Measurements from ENCODE around the gene SLC2A3. TPM values are rescaled to one million over a fixed set of nuclear protein-coding genes. Genes with fewer than 3 reads are reported as not detected.
"Not testable (repeated sequence)": the region's sequence is repeated elsewhere in the genome, so short reads cannot be mapped to it uniquely, and the experiment has no call there.

Gene SLC2A3
- total RNA-seq, 1 donor = 888 TPM

GRCh38 chr12:7907009-7907408 lies 29.0 kb downstream of the SLC2A3 start:
- H3K4me3 ChIP-seq (ENCODE audit: low read length) = no peak overlapping the region
- H3K27me3 ChIP-seq (ENCODE audit: insufficient read depth, low read length) = no peaks in the 10 kb centered on the region
- no peaks in the 10 kb centered on the region for H3K9me3 ChIP-seq (ENCODE audit: low read depth, low read length)
- no peaks in the 10 kb centered on the region for H3K4me1 ChIP-seq (ENCODE audit: insufficient read depth, low read length)

DNA sequence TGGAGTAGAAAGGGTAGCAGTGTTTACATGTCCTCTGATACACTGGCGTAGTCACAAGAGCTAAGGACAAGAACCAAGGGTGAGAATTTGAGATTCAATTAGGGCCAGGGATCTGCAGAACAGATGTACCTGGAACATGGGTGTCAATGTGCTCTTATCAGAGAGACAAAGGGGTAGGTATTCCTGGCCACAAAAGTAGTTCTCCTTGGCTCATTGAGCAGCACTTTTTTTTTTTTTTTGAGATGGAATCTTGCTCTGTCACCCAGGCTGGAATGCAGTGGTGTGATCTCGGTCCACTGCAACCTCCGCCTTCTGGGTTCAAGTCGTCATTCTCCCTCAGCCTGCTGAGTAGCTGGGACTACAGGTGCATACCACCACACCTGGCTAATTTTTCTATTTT lies 29.7 kb downstream of the SLC2A3 start:
- not testable (repeated sequence) for H3K27me3 ChIP-seq (ENCODE audit: insufficient read depth, low read length); H3K4me3 ChIP-seq (ENCODE audit: low read length); H3K4me1 ChIP-seq (ENCODE audit: insufficient read depth, low read length); H3K9me3 ChIP-seq (ENCODE audit: low read depth, low read length)

GRCh38 chr12:7905600-7906125 lies 30.3 kb downstream of the SLC2A3 start:
- not testable (repeated sequence) for H3K4me3 ChIP-seq (ENCODE audit: low read length); H3K4me1 ChIP-seq (ENCODE audit: insufficient read depth, low read length); H3K27me3 ChIP-seq (ENCODE audit: insufficient read depth, low read length); H3K9me3 ChIP-seq (ENCODE audit: low read depth, low read length)

DNA sequence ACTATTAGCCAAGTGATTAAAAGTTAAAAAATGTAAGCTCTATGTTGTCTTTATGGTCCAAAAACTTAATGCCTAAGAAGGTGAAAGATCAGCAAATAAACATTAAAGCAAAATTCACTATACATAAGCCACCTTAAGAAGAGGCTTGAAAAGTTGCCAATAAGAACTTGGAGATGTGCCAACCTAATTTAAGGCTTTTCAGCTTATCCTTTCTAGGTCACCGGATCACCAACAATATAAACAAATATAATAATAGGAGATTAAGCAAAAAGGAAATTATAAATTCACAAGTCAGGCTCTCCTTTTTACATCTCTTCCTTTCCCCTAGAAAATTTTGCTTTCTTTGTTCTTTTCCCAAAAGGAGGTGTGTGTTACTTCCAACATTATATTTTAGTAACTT lies 30.9 kb downstream of the SLC2A3 start:
- H3K9me3 ChIP-seq (ENCODE audit: low read depth, low read length) = no peaks in the 10 kb centered on the region
- H3K4me1 ChIP-seq (ENCODE audit: insufficient read depth, low read length) = no peaks in the 10 kb centered on the region
- H3K27me3 ChIP-seq (ENCODE audit: insufficient read depth, low read length) = no peaks in the 10 kb centered on the region
- no peak overlapping the region for H3K4me3 ChIP-seq (ENCODE audit: low read length)

DNA sequence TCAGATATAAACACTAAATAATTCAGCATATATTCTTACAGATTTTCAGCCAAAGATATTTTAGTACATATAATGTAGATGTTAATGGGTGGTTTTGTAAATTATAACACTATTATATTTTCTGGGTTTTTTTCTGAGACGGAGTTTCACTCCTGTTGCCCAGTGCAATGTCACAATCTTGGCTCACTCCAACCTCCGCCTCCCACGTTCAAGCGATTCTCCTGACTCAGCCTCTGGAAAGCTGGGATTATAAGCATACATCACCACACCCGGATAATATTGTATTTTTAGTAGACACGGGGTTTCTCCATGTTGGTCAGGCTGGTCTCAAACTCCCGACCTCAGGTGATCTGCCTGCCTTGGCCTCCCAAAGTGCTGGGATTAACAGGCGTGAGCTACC lies 33.6 kb downstream of the SLC2A3 start:
- not testable (repeated sequence) for H3K4me3 ChIP-seq (ENCODE audit: low read length); H3K4me1 ChIP-seq (ENCODE audit: insufficient read depth, low read length); H3K9me3 ChIP-seq (ENCODE audit: low read depth, low read length); H3K27me3 ChIP-seq (ENCODE audit: insufficient read depth, low read length)

DNA sequence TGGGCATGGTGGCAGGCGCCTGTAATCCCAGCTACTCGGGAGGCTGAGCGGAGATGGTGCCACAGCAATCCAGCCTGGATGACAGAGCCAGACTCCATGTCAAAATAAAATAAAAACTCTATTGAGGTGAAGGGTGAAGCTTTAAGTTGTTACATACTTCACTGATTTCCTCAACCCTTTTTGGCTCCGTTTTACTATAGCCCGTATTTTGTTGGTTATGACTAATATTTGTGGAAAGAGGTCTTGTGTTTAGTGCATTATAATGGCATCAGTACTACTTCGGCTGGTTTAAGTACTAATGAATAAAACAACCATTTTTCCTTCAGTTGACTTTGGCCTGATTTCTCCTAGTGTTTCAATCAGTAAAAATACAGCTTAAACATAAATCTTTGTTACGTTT lies 36.2 kb downstream of the SLC2A3 start:
- Histone ChIP-seq H3K27me3 (ENCODE audit: insufficient read depth, low read length) (no peaks in the 10 kb centered on the region), H3K4me3 (ENCODE audit: low read length) (no peak overlapping the region), H3K9me3 (ENCODE audit: low read depth, low read length) (no peaks in the 10 kb centered on the region), H3K4me1 (ENCODE audit: insufficient read depth, low read length) (no peaks in the 10 kb centered on the region)

- not testable (repeated sequence) for H3K9me3 ChIP-seq (ENCODE audit: low read depth, low read length); H3K27me3 ChIP-seq (ENCODE audit: insufficient read depth, low read length); H3K4me3 ChIP-seq (ENCODE audit: low read length); H3K4me1 ChIP-seq (ENCODE audit: insufficient read depth, low read length)
Measured at GRCh38 chr12:7896726-7897125, 39.3 kb downstream of the SLC2A3 start.

DNA sequence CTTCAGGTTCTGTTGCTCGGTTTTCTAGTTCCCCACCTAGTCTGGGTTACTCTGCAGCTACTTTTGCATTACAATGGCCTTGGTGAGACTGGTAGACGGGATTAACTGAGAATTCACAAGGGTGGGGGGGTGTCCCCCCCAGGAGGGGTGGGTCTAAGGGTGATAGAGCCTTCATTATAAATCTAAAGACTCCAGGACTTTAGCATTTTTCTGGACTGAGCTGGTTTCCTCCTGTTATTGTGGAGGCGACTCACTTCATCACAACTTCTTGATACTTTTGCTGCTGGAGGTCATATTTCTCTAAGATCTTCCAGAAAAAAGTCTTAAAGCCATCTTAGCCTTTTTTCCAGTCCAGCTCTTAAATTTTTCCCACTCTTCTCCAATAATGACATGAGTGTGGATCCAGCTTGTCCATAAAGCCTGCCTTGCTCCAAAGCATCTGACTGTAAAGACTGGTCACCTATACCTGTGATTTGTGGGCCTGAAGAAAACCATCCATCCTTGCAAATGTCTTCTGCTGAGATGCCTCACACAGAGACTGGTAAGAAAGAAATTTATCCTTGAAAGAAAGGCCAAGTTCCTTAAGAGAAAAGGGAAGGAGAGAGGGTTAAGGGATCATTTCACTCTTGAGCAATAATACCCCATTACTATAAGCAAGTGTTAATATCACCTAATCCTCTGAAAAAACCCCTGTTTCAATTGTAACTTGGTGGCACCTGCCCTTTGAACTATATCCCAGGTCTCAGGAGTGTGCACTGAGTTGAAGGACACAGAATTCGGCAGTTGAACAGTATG lies 43.6 kb downstream of the SLC2A3 start:
- no peaks in the 10 kb centered on the region for H3K9me3 ChIP-seq (ENCODE audit: low read depth, low read length)
- no peaks in the 10 kb centered on the region for H3K27me3 ChIP-seq (ENCODE audit: insufficient read depth, low read length)
- H3K4me3 ChIP-seq (ENCODE audit: low read length) = no peak overlapping the region
- H3K4me1 ChIP-seq (ENCODE audit: insufficient read depth, low read length) = peaks cover 22% of the 10 kb centered on the region

GRCh38 chr12:7884689-7885088 lies 51.3 kb downstream of the SLC2A3 start:
- Histone ChIP-seq H3K27me3 (ENCODE audit: insufficient read depth, low read length) (no peaks in the 10 kb centered on the region), H3K4me3 (ENCODE audit: low read length) (no peak overlapping the region), H3K4me1 (ENCODE audit: insufficient read depth, low read length) (peaks cover 10% of the 10 kb centered on the region), H3K9me3 (ENCODE audit: low read depth, low read length) (no peaks in the 10 kb centered on the region)

- H3K27me3 ChIP-seq (ENCODE audit: insufficient read depth, low read length); H3K4me3 ChIP-seq (ENCODE audit: low read length); H3K9me3 ChIP-seq (ENCODE audit: low read depth, low read length); H3K4me1 ChIP-seq (ENCODE audit: insufficient read depth, low read length): not testable (repeated sequence)
Measured at GRCh38 chr12:7881736-7882120, 54.3 kb downstream of the SLC2A3 start.

- H3K27me3 ChIP-seq (ENCODE audit: insufficient read depth, low read length); H3K4me1 ChIP-seq (ENCODE audit: insufficient read depth, low read length); H3K9me3 ChIP-seq (ENCODE audit: low read depth, low read length); H3K4me3 ChIP-seq (ENCODE audit: low read length): not testable (repeated sequence)
Measured at GRCh38 chr12:7880952-7881735, 54.8 kb downstream of the SLC2A3 start.

GRCh38 chr12:7879246-7879645 lies 56.7 kb downstream of the SLC2A3 start:
- H3K27me3 ChIP-seq (ENCODE audit: insufficient read depth, low read length) = peaks cover under 1% of the 10 kb centered on the region
- no peaks in the 10 kb centered on the region for H3K9me3 ChIP-seq (ENCODE audit: low read depth, low read length)
- H3K4me3 ChIP-seq (ENCODE audit: low read length) = no peak overlapping the region
- H3K4me1 ChIP-seq (ENCODE audit: insufficient read depth, low read length) = no peaks in the 10 kb centered on the region

DNA sequence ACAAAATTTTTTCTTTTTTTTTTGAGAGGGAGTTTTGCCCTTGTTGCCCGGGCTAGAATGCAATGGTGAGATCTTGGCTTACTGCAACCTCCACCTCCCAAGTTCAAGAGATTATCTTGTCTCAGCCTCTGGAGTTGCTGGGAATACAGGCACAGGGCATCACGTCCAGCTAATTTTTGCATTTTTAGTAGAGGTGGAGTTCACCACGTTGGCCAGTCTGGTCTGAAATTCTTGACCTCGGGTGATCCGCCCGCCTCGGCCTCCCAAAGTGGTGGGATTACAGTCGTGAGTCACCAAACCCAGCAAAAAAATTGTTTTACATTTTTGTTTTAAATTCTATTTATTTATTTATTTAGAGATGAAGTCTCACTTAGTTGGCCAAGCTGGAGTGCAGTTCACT lies 58.6 kb downstream of the SLC2A3 start:
- Histone ChIP-seq H3K4me1 (ENCODE audit: insufficient read depth, low read length) (peaks cover 7% of the 10 kb centered on the region), H3K27me3 (ENCODE audit: insufficient read depth, low read length) (peaks cover 18% of the 10 kb centered on the region), H3K4me3 (ENCODE audit: low read length) (no peak overlapping the region), H3K9me3 (ENCODE audit: low read depth, low read length) (no peaks in the 10 kb centered on the region)

DNA sequence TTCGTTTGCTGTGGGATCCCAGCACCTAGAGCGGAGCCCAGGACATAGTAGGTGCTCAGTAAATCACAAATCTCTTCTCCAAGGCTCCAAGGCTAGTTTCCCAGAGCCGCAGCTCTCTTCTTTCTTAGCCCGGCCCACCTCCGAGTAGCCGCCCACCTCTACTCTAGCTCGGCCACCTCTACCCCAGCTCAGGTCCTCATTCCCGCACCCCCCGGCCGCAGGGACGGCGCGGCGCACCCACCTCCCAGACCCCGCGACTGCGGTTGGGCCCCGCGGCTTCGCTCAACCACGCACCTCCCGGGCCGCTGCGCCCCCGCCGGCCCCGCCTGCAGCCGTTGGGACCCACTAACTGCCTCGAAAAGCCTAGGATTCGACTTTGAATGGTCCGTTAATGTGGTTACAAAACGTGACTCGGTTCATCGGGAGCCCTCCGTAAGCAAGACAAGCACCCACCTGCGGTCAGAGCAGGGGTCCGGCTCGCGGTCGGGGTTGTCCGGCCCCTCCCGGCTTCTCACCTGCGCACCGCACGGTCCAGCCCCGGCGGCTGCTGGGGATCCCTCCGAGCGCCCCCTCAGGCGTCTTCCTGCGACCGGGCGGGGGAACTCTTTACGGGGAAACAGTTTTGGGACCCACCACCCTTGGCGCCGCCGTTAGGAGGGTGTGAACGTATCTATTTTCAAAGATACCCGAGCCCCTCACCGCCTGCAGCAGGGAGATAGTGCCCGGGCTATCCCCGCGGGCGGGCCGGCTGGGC lies 63.2 kb downstream of the SLC2A3 start, which contains the start of gene SLC2A14:
Gene SLC2A14 (minus strand): TSS at position 350 of the 754 bp plus-strand sequence. CDS start 3,035 bp downstream, outside the sequence.
- H3K4me3 ChIP-seq (ENCODE audit: low read length) = no peak within 1 kb of the TSS
- peaks cover 27% of the 10 kb centered on the region for H3K27me3 ChIP-seq (ENCODE audit: insufficient read depth, low read length)
- peaks cover 7% of the 10 kb centered on the region for H3K4me1 ChIP-seq (ENCODE audit: insufficient read depth, low read length)
- no peaks in the 10 kb centered on the region for H3K9me3 ChIP-seq (ENCODE audit: low read depth, low read length)

DNA sequence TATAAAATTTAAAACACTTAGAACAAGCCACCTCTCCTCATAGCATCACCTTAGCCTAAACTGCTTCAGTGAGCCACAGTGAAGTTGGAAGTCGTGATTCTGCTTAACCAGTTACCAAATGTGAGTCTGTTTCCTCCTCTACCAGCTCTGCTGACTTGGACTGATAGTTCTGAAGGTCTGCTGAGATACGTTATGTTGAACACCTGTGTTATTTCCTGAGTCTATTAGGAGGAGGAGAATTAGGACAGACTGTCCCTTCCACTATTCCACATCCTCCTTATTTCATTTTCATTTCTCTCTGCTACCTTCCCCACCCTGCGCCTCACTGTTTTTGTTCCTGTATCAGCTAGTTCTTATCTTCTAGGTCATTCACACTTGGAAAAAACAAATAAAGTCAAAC lies 65.7 kb downstream of the SLC2A3 start:
- H3K9me3 ChIP-seq (ENCODE audit: low read depth, low read length) = no peaks in the 10 kb centered on the region
- peaks cover 7% of the 10 kb centered on the region for H3K4me1 ChIP-seq (ENCODE audit: insufficient read depth, low read length)
- no peak overlapping the region for H3K4me3 ChIP-seq (ENCODE audit: low read length)
- peaks cover 27% of the 10 kb centered on the region for H3K27me3 ChIP-seq (ENCODE audit: insufficient read depth, low read length)

Data from mononuclear cell (primary cell).